Stimulated activated CD4-positive, alpha-beta T cell treated with anti-CD3 and anti-CD28 coated beads, Interleukin-4, amount 100 ng/mL, for 24 hours (primary cell): ENCODE results near the gene SLC7A9.
"Not testable (repeated sequence)": the region's sequence is repeated elsewhere in the genome, so short reads cannot be mapped to it uniquely, and the experiment has no call there.

Source experiments
- DNase-seq: peaks from one replicate; pipeline ENCODE4 v3.0.0-alpha.2; 2020

The SLC7A9 gene

DNA sequence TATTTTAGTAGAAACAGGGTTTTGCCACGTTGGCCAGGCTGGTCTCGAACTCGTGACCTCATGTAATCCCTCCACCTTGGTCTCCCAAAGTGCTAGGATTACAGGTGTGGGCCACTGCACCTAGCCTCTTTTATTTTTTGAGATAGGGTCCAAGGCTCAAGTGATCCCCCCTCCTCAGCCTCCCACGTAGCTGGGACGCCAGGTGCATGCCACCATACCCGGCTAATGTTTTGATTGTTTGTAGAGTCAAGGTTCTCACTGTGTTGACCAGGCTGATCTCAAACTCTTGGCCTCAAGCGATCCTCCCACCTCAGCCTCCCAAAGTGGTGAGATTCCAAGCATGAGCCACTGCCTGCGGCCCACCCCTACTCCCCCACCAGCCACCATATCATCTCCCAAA, 6.3 kb downstream of the SLC7A9 start:
- no peak for DNase-seq

- DNase-seq = no peak
These were observed 6.8 kb downstream of the SLC7A9 start for GRCh38 chr19:32862741-32863140.

GRCh38 chr19:32862173-32862572, 7.4 kb downstream of the SLC7A9 start:
- DNase-seq = no peak

DNA sequence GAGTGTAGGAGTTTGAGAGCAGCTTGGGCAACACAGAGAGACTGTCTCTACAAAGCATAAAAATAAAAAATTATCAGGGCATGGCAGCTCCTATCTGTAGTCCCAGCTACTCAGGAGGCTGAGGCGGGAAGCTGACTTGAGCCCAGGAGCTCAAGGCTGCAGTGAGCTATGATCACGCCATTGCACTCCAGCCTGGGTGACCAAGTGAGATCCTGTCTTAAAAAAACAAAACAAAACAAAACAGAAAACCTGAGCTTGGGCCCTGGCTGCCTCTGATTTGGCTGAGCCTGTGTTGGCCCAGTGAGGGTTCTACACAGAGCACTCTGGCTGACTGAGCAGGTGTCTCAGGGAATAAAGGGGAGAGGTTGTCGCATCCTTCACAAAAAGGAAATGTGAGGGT, 8.0 kb downstream of the SLC7A9 start:
- DNase-seq = no peak

DNA sequence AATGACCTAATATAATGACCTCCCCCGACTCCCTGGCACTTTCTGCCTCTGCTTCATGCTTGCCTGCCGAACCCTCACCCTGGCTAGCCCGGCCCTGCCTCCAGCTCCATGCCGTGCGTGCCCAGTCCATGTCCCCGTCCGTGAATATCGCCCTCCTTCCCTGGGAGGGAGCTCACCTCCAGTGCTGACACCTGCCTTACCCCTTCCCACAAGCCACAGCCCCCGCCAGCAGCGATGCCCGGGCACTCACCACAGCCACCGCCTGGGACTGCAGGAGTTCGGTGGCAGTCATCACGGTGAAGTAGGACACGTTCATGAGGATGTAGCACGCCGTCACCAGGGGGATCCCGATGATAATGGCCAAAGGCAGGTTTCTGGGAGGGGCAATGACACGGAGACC, 10.0 kb downstream of the SLC7A9 start:
- no peak for DNase-seq

GRCh38 chr19:32858559-32858958, 11.0 kb downstream of the SLC7A9 start:
- DNase-seq = no peak

DNA sequence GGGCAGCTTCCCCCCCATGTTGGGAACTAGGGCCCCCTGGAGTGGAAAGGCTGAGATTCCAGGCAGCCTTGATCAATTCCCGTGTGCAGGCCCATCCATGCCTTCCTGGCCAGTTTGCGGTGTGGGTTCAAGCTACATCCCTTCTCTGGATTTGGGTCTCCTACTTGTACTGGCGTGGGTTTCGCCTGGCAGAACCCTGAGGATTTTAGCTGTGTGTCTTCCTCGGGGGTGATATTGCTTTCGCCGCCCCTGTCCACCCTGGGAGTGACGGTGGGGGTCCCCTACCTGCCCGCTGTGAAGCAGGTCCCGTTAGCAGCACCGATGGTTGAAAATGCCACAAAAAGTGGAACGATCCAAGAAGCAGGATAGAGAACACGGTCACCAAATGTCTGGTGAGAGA, 11.4 kb downstream of the SLC7A9 start:
- DNase-seq = no peak

- no peak for DNase-seq
These were observed 12.0 kb downstream of the SLC7A9 start for GRCh38 chr19:32857584-32857983.

GRCh38 chr19:32856818-32857217, 12.7 kb downstream of the SLC7A9 start:
- DNase-seq = not testable (repeated sequence)

GRCh38 chr19:32852216-32852615, 17.4 kb downstream of the SLC7A9 start:
- DNase-seq = no peak

GRCh38 chr19:32848035-32848434, 21.5 kb downstream of the SLC7A9 start:
- not testable (repeated sequence) for DNase-seq

DNA sequence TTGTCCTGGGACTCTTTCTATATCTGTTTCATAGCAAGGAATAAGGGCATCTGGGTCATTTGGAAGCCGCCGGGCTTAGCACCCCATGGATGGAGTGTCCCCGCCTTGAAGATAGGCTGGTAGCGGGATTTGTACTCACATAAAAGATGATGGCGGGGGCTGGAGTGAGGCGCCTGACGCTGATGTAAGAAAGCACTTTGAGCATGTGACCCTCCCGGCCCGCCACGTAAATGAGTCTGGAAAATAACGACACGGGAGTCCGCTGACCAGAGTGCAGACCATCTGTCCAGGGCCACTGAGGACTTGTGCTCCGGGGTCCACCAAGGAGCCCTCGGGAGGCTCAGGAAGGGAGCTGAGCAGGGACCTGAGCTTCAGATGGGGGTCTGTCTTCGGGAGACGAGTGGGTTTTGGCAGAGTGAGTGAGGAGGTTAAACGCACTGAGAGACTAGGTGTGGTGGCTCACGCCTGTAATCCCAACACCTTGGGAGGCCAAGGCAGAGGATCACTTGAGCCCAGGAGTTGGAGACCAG, 25.8 kb downstream of the SLC7A9 start:
- DNase-seq = no peak

- no peak for DNase-seq
These were observed 27.5 kb downstream of the SLC7A9 start for GRCh38 chr19:32842061-32842460.

GRCh38 chr19:32837531-32837930, 32.0 kb downstream of the SLC7A9 start:
- no peak for DNase-seq

GRCh38 chr19:32833388-32833787, 36.2 kb downstream of the SLC7A9 start:
- DNase-seq = not testable (repeated sequence)

- DNase-seq = not testable (repeated sequence)
These were observed 36.7 kb downstream of the SLC7A9 start for GRCh38 chr19:32832825-32833224.

DNA sequence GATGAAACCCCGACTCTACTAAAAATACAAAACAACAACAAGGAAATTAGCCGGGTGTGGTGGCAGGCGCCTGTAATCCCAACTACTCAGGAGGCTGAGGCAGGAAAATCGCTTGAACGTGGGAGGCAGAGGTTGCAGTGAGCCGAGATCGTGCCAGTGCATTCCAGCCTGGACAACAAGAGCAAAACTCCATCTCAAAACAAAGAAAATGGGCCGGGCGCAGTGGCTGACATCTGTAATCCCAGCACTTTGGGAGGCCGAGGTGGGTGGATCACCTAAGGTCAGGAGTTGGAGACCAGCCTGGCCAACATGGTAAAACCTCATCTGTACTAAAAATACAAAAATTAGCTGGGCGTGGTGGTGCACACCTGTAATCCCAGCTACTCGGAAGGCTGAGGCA, 37.5 kb downstream of the SLC7A9 start:
- DNase-seq = not testable (repeated sequence)

GRCh38 chr19:32831611-32832010, 38.0 kb downstream of the SLC7A9 start:
- DNase-seq = no peak

GRCh38 chr19:32830231-32831014, 39.1 kb downstream of the SLC7A9 start:
- DNase-seq = no peak

- no peak for DNase-seq
These were observed 40.1 kb downstream of the SLC7A9 start for GRCh38 chr19:32829345-32829896.

GRCh38 chr19:32828643-32829344, 40.8 kb downstream of the SLC7A9 start:
- no peak for DNase-seq

DNA sequence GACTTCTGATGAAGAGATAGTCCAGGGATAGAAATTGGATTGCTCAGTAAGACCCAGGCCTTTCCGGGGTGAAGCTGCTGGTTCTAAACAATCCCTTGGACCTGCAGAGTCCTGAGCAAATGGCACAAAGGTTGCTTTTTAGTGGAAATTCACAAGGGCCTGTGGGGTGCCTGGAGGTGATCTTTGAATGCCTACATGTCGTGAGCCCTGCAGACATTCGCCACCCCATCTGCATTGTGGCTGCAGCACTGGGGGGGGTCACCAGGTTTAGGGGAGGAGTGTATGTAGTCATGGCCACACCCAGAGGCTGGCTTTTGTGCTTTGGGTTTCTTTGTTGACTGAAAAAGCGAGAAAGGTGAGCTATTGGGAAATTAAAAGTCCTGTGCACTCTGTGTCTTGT, 41.4 kb downstream of the SLC7A9 start:
- DNase-seq = no peak

DNA sequence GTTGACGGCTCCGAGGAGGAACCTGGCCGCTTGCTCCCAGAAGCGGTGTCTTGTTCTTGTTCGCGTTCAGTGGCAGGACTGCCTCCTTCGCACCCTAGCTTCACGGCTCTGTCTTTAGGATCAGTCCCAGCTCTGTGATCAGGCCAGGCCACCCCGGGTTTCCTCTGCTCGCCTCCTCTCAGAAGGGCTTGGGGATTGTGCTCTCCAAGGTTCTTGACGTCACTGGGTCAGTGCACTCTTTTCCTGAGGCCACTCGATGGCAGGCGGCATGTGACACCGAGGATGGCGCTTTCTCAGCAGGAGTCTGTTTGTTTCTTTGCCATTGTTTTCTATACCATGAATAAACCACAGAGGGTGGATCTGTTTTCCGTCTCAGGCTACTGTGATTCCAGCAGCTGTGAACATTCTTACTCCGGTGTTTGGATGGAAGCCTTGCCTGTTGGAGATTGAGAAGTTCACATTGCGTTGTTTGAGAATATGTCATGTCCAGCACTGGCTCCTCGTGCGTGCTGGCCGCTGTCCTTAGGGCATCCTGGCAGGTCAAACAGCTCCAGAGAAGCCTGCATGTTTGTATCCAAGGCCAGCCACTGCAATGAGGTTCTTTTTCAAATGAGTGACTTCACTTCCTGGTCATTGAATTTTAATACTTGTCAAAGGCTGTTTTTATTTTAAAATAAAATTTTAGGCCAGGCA, 44.5 kb downstream of the SLC7A9 start:
- no peak for DNase-seq
